GM12878 (cell line): Measurements from ENCODE around the gene CCL11. TPM values are rescaled to one million over a fixed set of nuclear protein-coding genes. Genes with fewer than 3 reads are reported as not detected.

Experiments
- ATAC-seq: fragments of 200-7000 bp; cut with Tn5 transposase; 3 replicates; pipeline ENCODE4 v1.9.1; 2020; ENCODE audit warnings: mild to moderate bottlenecking, moderate library complexity
- BruUV-seq: library from RNA; stranded (reverse); fragments of 400-500 nt; replicated peaks from 2 replicates; lab custom pipeline; 2021; lab: Mats Ljungman, UMichigan
- CTCF ChIA-PET: fragments of 300-600 bp; sonication (Branson Sonifier 250); formaldehyde crosslinking; extraction: SDS; loops from one replicate; lab custom pipeline; 2021; ENCODE audit warnings: inconsistent platforms; lab: Yijun Ruan, JAX
- POLR2A ChIA-PET: fragments of 350-600 bp; formaldehyde crosslinking; extraction: SDS; loops from one replicate; lab custom pipeline; 2021; ENCODE audit warnings: inconsistent platforms; lab: Charles Lee
- RAD21 ChIA-PET: fragments of 300-600 bp; sonication (Branson Sonifier 250); formaldehyde crosslinking; loops from one replicate; lab custom pipeline; 2023; ENCODE audit warnings: antibody characterized with exemption; ENCODE audit not compliant: unreplicated experiment; lab: Charles Lee
- SMC1A ChIA-PET: fragments of 300-600 bp; sonication (Branson Sonifier 250); formaldehyde crosslinking; loops from one replicate; lab custom pipeline; 2023; ENCODE audit not compliant: unreplicated experiment, uncharacterized antibody; lab: Charles Lee
- DNase-seq: peaks from one replicate; pipeline ENCODE4 v3.0.0-alpha.2; 2011; ENCODE audit warnings: low read depth, low spot score
- FAIRE-seq: peaks from 3 replicates; lab custom pipeline; 2011; peaks lifted over from hg19 to GRCh38; lab: Jason Lieb, UNC
- H2AFZ ChIP-seq: 2 replicates; pipeline ENCODE4 v1.6.0; 2011; ENCODE audit warnings: low read depth, low read length, control low read depth; ENCODE audit not compliant: control insufficient read depth
- H3K27ac ChIP-seq: 2 replicates; pipeline ENCODE4 v1.5.1; 2011; ENCODE audit warnings: control low read depth; ENCODE audit not compliant: control insufficient read depth, insufficient read depth
- H3K27me3 ChIP-seq, 2 experiments: replicated peaks in 1 of 2; 2 replicates each; pipeline versions ENCODE4 v1.6.0 to v1.6.1; 2011; ENCODE audit warnings: low read length in 1 of 2; ENCODE audit not compliant: control insufficient read depth in 2 of 2, insufficient read depth in 2 of 2
- H3K36me3 ChIP-seq, 2 experiments: 2 replicates each; pipeline ENCODE4 v1.5.1; 2011; ENCODE audit warnings: low read length in 1 of 2; ENCODE audit not compliant: control insufficient read depth in 2 of 2, insufficient read depth in 2 of 2
- H3K4me1 ChIP-seq: 2 replicates; pipeline ENCODE4 v1.6.1; 2011; ENCODE audit warnings: mild to moderate bottlenecking, low read length, moderate library complexity, mixed read lengths; ENCODE audit not compliant: control insufficient read depth, insufficient read depth
- H3K4me2 ChIP-seq: 2 replicates; pipeline ENCODE4 v1.6.0; 2011; ENCODE audit warnings: control low read depth; ENCODE audit not compliant: control insufficient read depth, insufficient read depth
- H3K4me3 ChIP-seq: fragments of 200-600 bp; sonication (generic); 2 replicates; pipeline ENCODE4 v1.5.1; 2016
- H3K79me2 ChIP-seq: 2 replicates; pipeline ENCODE4 v1.6.0; 2011; ENCODE audit warnings: low read length; ENCODE audit not compliant: control insufficient read depth, insufficient read depth
- H3K9ac ChIP-seq: 2 replicates; pipeline ENCODE4 v1.8.0; 2011; ENCODE audit warnings: low read length, control low read depth, mixed read lengths; ENCODE audit not compliant: control insufficient read depth, insufficient read depth
- H3K9me3 ChIP-seq: replicated peaks from 3 replicates; pipeline ENCODE4 v1.5.1; 2011; ENCODE audit warnings: mild to moderate bottlenecking, low read length; ENCODE audit not compliant: control insufficient read depth, insufficient read depth
- H4K20me1 ChIP-seq: 2 replicates; pipeline ENCODE4 v1.6.0; 2011; ENCODE audit not compliant: control insufficient read depth, insufficient read depth
- EZH2 ChIP-seq: IDR thresholded peaks from 2 replicates; pipeline ENCODE4 v1.6.1; 2012; ENCODE audit warnings: low read depth, mild to moderate bottlenecking, control low read depth, inconsistent platforms, low read length, borderline replicate concordance; ENCODE audit not compliant: control insufficient read depth
- NFYB ChIP-seq: IDR thresholded peaks from 2 replicates; pipeline ENCODE4 v1.6.1; 2011; ENCODE audit warnings: low read depth, mild to moderate bottlenecking, low read length, improper control_type of control experiment, moderate library complexity; ENCODE audit not compliant: insufficient read depth
- RELA ChIP-seq: fragments of 450-650 bp; IDR thresholded peaks from 2 replicates; pipeline ENCODE4 v1.8.0; 2014; ENCODE audit warnings: borderline replicate concordance; ENCODE audit not compliant: partially characterized antibody
- ZNF592 ChIP-seq: fragments of 450-650 bp; IDR thresholded peaks from 2 replicates; pipeline ENCODE4 v1.6.1; 2017; ENCODE audit warnings: mild to moderate bottlenecking, moderate library complexity
- WGBS: methylation state at CpG from one replicate; pipeline ENCODE4 v1.1.6; 2016; ENCODE audit warnings: low lambda C conversion rate; ENCODE audit not compliant: insufficient replicate concordance, insufficient coverage; ENCODE audit errors: missing lambda C conversion rate; 5-methylcytosine and 5-hydroxymethylcytosine counted together
- in situ Hi-C: fragments of 300-500 bp; cut with MboI; formaldehyde crosslinking; loops from 9 replicates; pipeline ENCODE4 v1.14.3; 2018; ENCODE audit warnings: mixed read lengths
- intact Hi-C: fragments of 100-400 bp; cut with micrococcal nuclease; formaldehyde crosslinking; loops from one replicate; pipeline ENCODE4 v1.14.2; 2022; ENCODE audit not compliant: unreplicated experiment
- polyA plus RNA-seq, 11 experiments: library from polyadenylated mRNA; depleted of rRNA in 4 of 11; unstranded in 6 of 11; stranded (reverse) in 5 of 11; fragments of >200 nt; fragmentation: Nextera tagmentation in 4 of 11; fragmentation: Illumina TruSeq in 1 of 11; extraction: Ambion mirVana in 4 of 11; extraction: Trizol in 1 of 11; gene quantifications; 1 replicate in 1 of 11; 2 replicates in 10 of 11; pipeline versions ENCODE4 v1.2.1 to v1.2.3, GENCODE V29; 2011 to 2016; ENCODE audit warnings: inconsistent platforms in 2 of 11, missing spikeins in 2 of 11, low read depth in 1 of 11
- total RNA-seq, 4 experiments: library from RNA; depleted of rRNA in 3 of 4; stranded (reverse); fragments of >200 nt in 3 of 4; fragmentation: Illumina TruSeq in 1 of 4; extraction: Trizol in 1 of 4; gene quantifications; 2 replicates each; pipeline versions ENCODE4 v1.2.1 to v1.2.3, GENCODE V29; 2013 to 2021
- TF ChIP-seq, protein P1 (sequence below): fragments of 450-650 bp; IDR thresholded peaks from 2 replicates; pipeline ENCODE4 v1.6.1; 2017; ENCODE audit warnings: borderline replicate concordance
- TF ChIP-seq, protein P2 (sequence below): IDR thresholded peaks from 2 replicates; pipeline ENCODE4 v1.6.1; 2011; ENCODE audit warnings: low read depth, mild to moderate bottlenecking, low read length, moderate library complexity, borderline replicate concordance; ENCODE audit errors: extremely low read depth

Gene CCL11
- total and polyA plus RNA-seq, 10 of the 15 experiments (the other 5 are each of a cell fraction or from before 2014, with no cell fraction given), result not detected

DNA sequence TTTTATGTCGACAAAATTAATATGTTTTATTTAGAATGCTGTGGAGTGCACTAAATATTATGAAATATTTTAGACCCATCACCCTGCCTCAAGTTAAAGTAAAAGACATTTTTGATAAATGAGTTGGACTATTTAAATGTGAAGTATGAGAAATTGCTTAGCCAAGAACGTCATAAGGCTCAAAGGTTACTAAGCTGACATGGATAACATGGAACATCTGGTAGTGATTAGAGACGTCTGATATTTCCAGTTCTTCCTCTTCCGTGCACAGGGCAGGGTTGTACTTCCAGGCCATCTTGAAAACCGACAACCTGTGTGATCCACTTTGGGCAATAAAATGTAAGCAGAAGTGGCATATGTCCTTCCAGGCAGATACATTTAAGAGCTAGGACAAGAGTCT lies 26.5 kb downstream of the CCL11 start:
- WGBS, result 16% methylated on average over 5 of the region's 5 CpGs
- no peak overlapping the region for H3K4me3 ChIP-seq
- TF ChIP-seq NFYB (no peak), RELA (no peak), EZH2 (no peak), ZNF592 (no peak)
- TF ChIP-seq, protein P1, sequence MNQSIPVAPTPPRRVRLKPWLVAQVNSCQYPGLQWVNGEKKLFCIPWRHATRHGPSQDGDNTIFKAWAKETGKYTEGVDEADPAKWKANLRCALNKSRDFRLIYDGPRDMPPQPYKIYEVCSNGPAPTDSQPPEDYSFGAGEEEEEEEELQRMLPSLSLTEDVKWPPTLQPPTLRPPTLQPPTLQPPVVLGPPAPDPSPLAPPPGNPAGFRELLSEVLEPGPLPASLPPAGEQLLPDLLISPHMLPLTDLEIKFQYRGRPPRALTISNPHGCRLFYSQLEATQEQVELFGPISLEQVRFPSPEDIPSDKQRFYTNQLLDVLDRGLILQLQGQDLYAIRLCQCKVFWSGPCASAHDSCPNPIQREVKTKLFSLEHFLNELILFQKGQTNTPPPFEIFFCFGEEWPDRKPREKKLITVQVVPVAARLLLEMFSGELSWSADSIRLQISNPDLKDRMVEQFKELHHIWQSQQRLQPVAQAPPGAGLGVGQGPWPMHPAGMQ, result no peak
- TF ChIP-seq, protein P2, sequence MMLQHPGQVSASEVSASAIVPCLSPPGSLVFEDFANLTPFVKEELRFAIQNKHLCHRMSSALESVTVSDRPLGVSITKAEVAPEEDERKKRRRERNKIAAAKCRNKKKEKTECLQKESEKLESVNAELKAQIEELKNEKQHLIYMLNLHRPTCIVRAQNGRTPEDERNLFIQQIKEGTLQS, result no peak
- CTCF ChIA-PET, result interaction anchor here (0.8 kb wide), 1 partner anchor 49 kb away, joined by 4 read pairs; no protein-coding TSS in a partner anchor
- intact Hi-C loops, result no loop called here
- POLR2A ChIA-PET, result no interaction called here
- DNase-seq (no peak), ATAC-seq (no peak), FAIRE-seq (no peak)
- in situ Hi-C loops, result no loop called here
- SMC1A ChIA-PET, result no interaction called here
- H4K20me1 ChIP-seq, result no peaks in the 10 kb centered on the region
- 0 out of 2 replicates have a peak, but pooled peaks cover 3% of the 10 kb centered on the region for H3K4me1 ChIP-seq
- no peak overlapping the region for H2AFZ ChIP-seq
- H3K9me3 ChIP-seq, result no peaks in the 10 kb centered on the region
- H3K27me3 ChIP-seq, result no peaks in the 10 kb centered on the region
- no peak overlapping the region for H3K4me2 ChIP-seq
- H3K27ac ChIP-seq, result no peak overlapping the region
- no peaks in the 10 kb centered on the region for H3K79me2 ChIP-seq
- no peaks in the 10 kb centered on the region for H3K36me3 ChIP-seq
- no TSS peak for BruUV-seq
- no peak overlapping the region for H3K9ac ChIP-seq
- RAD21 ChIA-PET, result no interaction called here
